ENCODE measurements around the gene TMTC2.

The TMTC2 gene

GRCh38 chr12:82877963-82878362 lies 191.3 kb downstream of the TMTC2 start:
- TF ChIP-seq CTCF (IDR thresholded peaks at IDR 0.05; ENCODE audit: insufficient read depth, low read length, poor library complexity, severe bottlenecking) = no peak
- Histone ChIP-seq H3K27me3 (replicated peaks; ENCODE audit: control insufficient read depth, insufficient read depth, low read length) (no peaks in the 10 kb centered on the region), H3K36me3 (ENCODE audit: control insufficient read depth, insufficient read depth, low read length) (no peaks in the 10 kb centered on the region), H3K4me3 (replicated peaks; ENCODE audit: low read depth, low read length) (no peak overlapping the region)
- no peak for DNase-seq (ENCODE audit: extremely low read depth, insufficient read length)

- DNase-seq (ENCODE audit: extremely low read depth, insufficient read length) = no peak
- H3K36me3 ChIP-seq (ENCODE audit: control insufficient read depth, insufficient read depth, low read length) = no peaks in the 10 kb centered on the region
- H3K27me3 ChIP-seq (replicated peaks; ENCODE audit: control insufficient read depth, insufficient read depth, low read length) = no peaks in the 10 kb centered on the region
- no peak for TF ChIP-seq CTCF (IDR thresholded peaks at IDR 0.05; ENCODE audit: insufficient read depth, low read length, poor library complexity, severe bottlenecking)
- no peak overlapping the region for H3K4me3 ChIP-seq (replicated peaks; ENCODE audit: low read depth, low read length)
Observed at GRCh38 chr12:82880442-82880901, 193.8 kb downstream of the TMTC2 start.

GRCh38 chr12:82883394-82884355 lies 197.0 kb downstream of the TMTC2 start:
- no peaks in the 10 kb centered on the region for H3K27me3 ChIP-seq (replicated peaks; ENCODE audit: control insufficient read depth, insufficient read depth, low read length)
- DNase-seq (ENCODE audit: extremely low read depth, insufficient read length) = no peak
- TF ChIP-seq CTCF (IDR thresholded peaks at IDR 0.05; ENCODE audit: insufficient read depth, low read length, poor library complexity, severe bottlenecking) = no peak
- H3K36me3 ChIP-seq (ENCODE audit: control insufficient read depth, insufficient read depth, low read length) = no peaks in the 10 kb centered on the region
- no peak overlapping the region for H3K4me3 ChIP-seq (replicated peaks; ENCODE audit: low read depth, low read length)

- DNase-seq (ENCODE audit: extremely low read depth, insufficient read length) = no peak
- TF ChIP-seq CTCF (IDR thresholded peaks at IDR 0.05; ENCODE audit: insufficient read depth, low read length, poor library complexity, severe bottlenecking) = no peak
- Histone ChIP-seq H3K4me3 (replicated peaks; ENCODE audit: low read depth, low read length) (no peak overlapping the region), H3K27me3 (replicated peaks; ENCODE audit: control insufficient read depth, insufficient read depth, low read length) (no peaks in the 10 kb centered on the region), H3K36me3 (ENCODE audit: control insufficient read depth, insufficient read depth, low read length) (no peaks in the 10 kb centered on the region)
Observed at GRCh38 chr12:82886671-82887340, 200.1 kb downstream of the TMTC2 start.

GRCh38 chr12:82893896-82894295 lies 207.2 kb downstream of the TMTC2 start:
- no peak for TF ChIP-seq CTCF (IDR thresholded peaks at IDR 0.05; ENCODE audit: insufficient read depth, low read length, poor library complexity, severe bottlenecking)
- Histone ChIP-seq H3K36me3 (ENCODE audit: control insufficient read depth, insufficient read depth, low read length) (no peaks in the 10 kb centered on the region), H3K27me3 (replicated peaks; ENCODE audit: control insufficient read depth, insufficient read depth, low read length) (no peaks in the 10 kb centered on the region), H3K4me3 (replicated peaks; ENCODE audit: low read depth, low read length) (no peak overlapping the region)
- no peak for DNase-seq (ENCODE audit: extremely low read depth, insufficient read length)

Data from GM06990 (cell line).